GM12878 (cell line): ENCODE results near the gene TP73. TPM values are rescaled to one million over a fixed set of nuclear protein-coding genes. Genes with fewer than 3 reads are reported as not detected.

Source experiments
- ATAC-seq: fragments of 200-7000 bp; cut with Tn5 transposase; 3 replicates; pipeline ENCODE4 v1.9.1; 2020; ENCODE audit warnings: mild to moderate bottlenecking, moderate library complexity
- BruUV-seq: library from RNA; stranded (reverse); fragments of 400-500 nt; replicated peaks from 2 replicates; lab custom pipeline; 2021; lab: Mats Ljungman, UMichigan
- CTCF ChIA-PET: fragments of 300-600 bp; sonication (Branson Sonifier 250); formaldehyde crosslinking; extraction: SDS; loops from one replicate; lab custom pipeline; 2021; ENCODE audit warnings: inconsistent platforms; lab: Yijun Ruan, JAX
- POLR2A ChIA-PET: fragments of 350-600 bp; formaldehyde crosslinking; extraction: SDS; loops from one replicate; lab custom pipeline; 2021; ENCODE audit warnings: inconsistent platforms; lab: Charles Lee
- RAD21 ChIA-PET: fragments of 300-600 bp; sonication (Branson Sonifier 250); formaldehyde crosslinking; loops from one replicate; lab custom pipeline; 2023; ENCODE audit warnings: antibody characterized with exemption; ENCODE audit not compliant: unreplicated experiment; lab: Charles Lee
- SMC1A ChIA-PET: fragments of 300-600 bp; sonication (Branson Sonifier 250); formaldehyde crosslinking; loops from one replicate; lab custom pipeline; 2023; ENCODE audit not compliant: unreplicated experiment, uncharacterized antibody; lab: Charles Lee
- DNase-seq: peaks from one replicate; pipeline ENCODE4 v3.0.0-alpha.2; 2011; ENCODE audit warnings: low read depth, low spot score
- FAIRE-seq: peaks from 3 replicates; lab custom pipeline; 2011; peaks lifted over from hg19 to GRCh38; lab: Jason Lieb, UNC
- H2AFZ ChIP-seq: 2 replicates; pipeline ENCODE4 v1.6.0; 2011; ENCODE audit warnings: low read depth, low read length, control low read depth; ENCODE audit not compliant: control insufficient read depth
- H3K27ac ChIP-seq: 2 replicates; pipeline ENCODE4 v1.5.1; 2011; ENCODE audit warnings: control low read depth; ENCODE audit not compliant: control insufficient read depth, insufficient read depth
- H3K27me3 ChIP-seq, 2 experiments: replicated peaks in 1 of 2; 2 replicates each; pipeline versions ENCODE4 v1.6.0 to v1.6.1; 2011; ENCODE audit warnings: low read length in 1 of 2; ENCODE audit not compliant: control insufficient read depth in 2 of 2, insufficient read depth in 2 of 2
- H3K36me3 ChIP-seq, 2 experiments: 2 replicates each; pipeline ENCODE4 v1.5.1; 2011; ENCODE audit warnings: low read length in 1 of 2; ENCODE audit not compliant: control insufficient read depth in 2 of 2, insufficient read depth in 2 of 2
- H3K4me1 ChIP-seq: 2 replicates; pipeline ENCODE4 v1.6.1; 2011; ENCODE audit warnings: mild to moderate bottlenecking, low read length, moderate library complexity, mixed read lengths; ENCODE audit not compliant: control insufficient read depth, insufficient read depth
- H3K4me2 ChIP-seq: 2 replicates; pipeline ENCODE4 v1.6.0; 2011; ENCODE audit warnings: control low read depth; ENCODE audit not compliant: control insufficient read depth, insufficient read depth
- H3K4me3 ChIP-seq: fragments of 200-600 bp; sonication (generic); 2 replicates; pipeline ENCODE4 v1.5.1; 2016
- H3K79me2 ChIP-seq: 2 replicates; pipeline ENCODE4 v1.6.0; 2011; ENCODE audit warnings: low read length; ENCODE audit not compliant: control insufficient read depth, insufficient read depth
- H3K9ac ChIP-seq: 2 replicates; pipeline ENCODE4 v1.8.0; 2011; ENCODE audit warnings: low read length, control low read depth, mixed read lengths; ENCODE audit not compliant: control insufficient read depth, insufficient read depth
- H3K9me3 ChIP-seq: replicated peaks from 3 replicates; pipeline ENCODE4 v1.5.1; 2011; ENCODE audit warnings: mild to moderate bottlenecking, low read length; ENCODE audit not compliant: control insufficient read depth, insufficient read depth
- H4K20me1 ChIP-seq: 2 replicates; pipeline ENCODE4 v1.6.0; 2011; ENCODE audit not compliant: control insufficient read depth, insufficient read depth
- BCL11A ChIP-seq: IDR thresholded peaks from 2 replicates; pipeline ENCODE4 v1.6.1; 2011; ENCODE audit warnings: low read depth, low read length
- BHLHE40 ChIP-seq, 2 experiments: fragments of 450-650 bp in 1 of 2; IDR thresholded peaks; 2 replicates each; pipeline ENCODE4 v1.6.1; 2011 to 2017; ENCODE audit warnings: low read depth in 2 of 2, borderline replicate concordance in 1 of 2, improper control_type of control experiment in 1 of 2, low read length in 1 of 2, mild to moderate bottlenecking in 1 of 2
- CHD2 ChIP-seq: IDR thresholded peaks from 2 replicates; pipeline ENCODE4 v1.6.1; 2011; ENCODE audit warnings: low read depth, low read length, improper control_type of control experiment, borderline replicate concordance
- CHD4 ChIP-seq: fragments of 200-600 bp; sonication (generic); IDR thresholded peaks from 2 replicates; pipeline ENCODE4 v1.6.1; 2016; ENCODE audit warnings: mild to moderate bottlenecking
- CREM ChIP-seq: IDR thresholded peaks from 2 replicates; pipeline ENCODE4 v1.6.1; 2014; ENCODE audit warnings: antibody characterized with exemption, low read depth
- HDAC2 ChIP-seq: fragments of 200-600 bp; sonication (generic); IDR thresholded peaks from 2 replicates; pipeline ENCODE4 v1.6.1; 2017
- LARP7 ChIP-seq: fragments of 450-650 bp; IDR thresholded peaks from 2 replicates; pipeline ENCODE4 v1.6.1; 2017; ENCODE audit warnings: mild to moderate bottlenecking
- MTA2 ChIP-seq: fragments of 450-650 bp; IDR thresholded peaks from 2 replicates; pipeline ENCODE4 v1.6.1; 2016; ENCODE audit warnings: low read depth, mild to moderate bottlenecking, moderate library complexity
- PAX5 ChIP-seq: IDR thresholded peaks from 2 replicates; pipeline ENCODE4 v1.6.1; 2011; ENCODE audit warnings: low read depth, low read length, borderline replicate concordance
- PAX8 ChIP-seq: fragments of 450-650 bp; IDR thresholded peaks from 2 replicates; pipeline ENCODE4 v1.6.1; 2017; ENCODE audit warnings: mild to moderate bottlenecking, moderate library complexity
- POLR2AphosphoS5 ChIP-seq: IDR thresholded peaks from 2 replicates; pipeline ENCODE4 v1.6.1; 2011; ENCODE audit warnings: mild to moderate bottlenecking, low read length, inconsistent platforms
- RB1 ChIP-seq: fragments of 450-650 bp; formaldehyde crosslinking; IDR thresholded peaks from 2 replicates; pipeline ENCODE4 v1.6.1; 2017; ENCODE audit warnings: mild to moderate bottlenecking, borderline replicate concordance
- REST ChIP-seq: IDR thresholded peaks from 2 replicates; pipeline ENCODE4 v1.6.1; 2012; ENCODE audit warnings: mild to moderate bottlenecking, low read depth, low read length
- SIN3A ChIP-seq: IDR thresholded peaks from 2 replicates; pipeline ENCODE4 v1.6.1; 2012; ENCODE audit warnings: low read depth, low read length, improper control_type of control experiment
- SPI1 ChIP-seq: IDR thresholded peaks from 2 replicates; pipeline ENCODE4 v1.6.1; 2011; ENCODE audit warnings: low read depth, mild to moderate bottlenecking, low read length, moderate library complexity, borderline replicate concordance; ENCODE audit not compliant: insufficient read depth
- SREBF2 ChIP-seq: IDR thresholded peaks from 2 replicates; pipeline ENCODE4 v1.6.1; 2012; ENCODE audit warnings: mild to moderate bottlenecking, low read length
- SRF ChIP-seq, 2 experiments: IDR thresholded peaks; 2 replicates each; pipeline ENCODE4 v1.6.1; 2011; ENCODE audit warnings: low read depth in 2 of 2, low read length in 2 of 2, mild to moderate bottlenecking in 1 of 2, moderate library complexity in 1 of 2
- TAF1 ChIP-seq: IDR thresholded peaks from 2 replicates; pipeline ENCODE4 v1.6.1; 2011; ENCODE audit warnings: mild to moderate bottlenecking, low read depth, low read length, borderline replicate concordance
- ZBTB4 ChIP-seq: fragments of 450-650 bp; formaldehyde crosslinking; IDR thresholded peaks from 2 replicates; pipeline ENCODE4 v1.4.0; 2022; ENCODE audit warnings: mild to moderate bottlenecking, moderate library complexity
- WGBS: methylation state at CpG from one replicate; pipeline ENCODE4 v1.1.6; 2016; ENCODE audit warnings: low lambda C conversion rate; ENCODE audit not compliant: insufficient replicate concordance, insufficient coverage; ENCODE audit errors: missing lambda C conversion rate; 5-methylcytosine and 5-hydroxymethylcytosine counted together
- in situ Hi-C: fragments of 300-500 bp; cut with MboI; formaldehyde crosslinking; loops from 9 replicates; pipeline ENCODE4 v1.14.3; 2018; ENCODE audit warnings: mixed read lengths
- intact Hi-C: fragments of 100-400 bp; cut with micrococcal nuclease; formaldehyde crosslinking; loops from one replicate; pipeline ENCODE4 v1.14.2; 2022; ENCODE audit not compliant: unreplicated experiment
- polyA plus RNA-seq, 11 experiments: library from polyadenylated mRNA; depleted of rRNA in 4 of 11; unstranded in 6 of 11; stranded (reverse) in 5 of 11; fragments of >200 nt; fragmentation: Nextera tagmentation in 4 of 11; fragmentation: Illumina TruSeq in 1 of 11; extraction: Ambion mirVana in 4 of 11; extraction: Trizol in 1 of 11; gene quantifications; 1 replicate in 1 of 11; 2 replicates in 10 of 11; pipeline versions ENCODE4 v1.2.1 to v1.2.3, GENCODE V29; 2011 to 2016; ENCODE audit warnings: inconsistent platforms in 2 of 11, missing spikeins in 2 of 11, low read depth in 1 of 11
- total RNA-seq, 4 experiments: library from RNA; depleted of rRNA in 3 of 4; stranded (reverse); fragments of >200 nt in 3 of 4; fragmentation: Illumina TruSeq in 1 of 4; extraction: Trizol in 1 of 4; gene quantifications; 2 replicates each; pipeline versions ENCODE4 v1.2.1 to v1.2.3, GENCODE V29; 2013 to 2021

TP73 gene
- total and polyA plus RNA-seq, 10 of the 15 experiments (the other 5 are each of a cell fraction or from before 2014, with no cell fraction given), result 0.08 to 54.2 (median 14.9) TPM

- BruUV-seq, result no TSS peak
- H3K4me1 ChIP-seq, result no peaks in the 10 kb centered on the region
- no peak overlapping the region for H3K4me3 ChIP-seq
- ChIA-PET SMC1A (no interaction called here), POLR2A (no interaction called here), RAD21 (no interaction called here), CTCF (interaction anchor here (1.5 kb wide), 1 partner anchor 11 kb away, joined by 5 read pairs; no protein-coding TSS in a partner anchor)
- no peak for DNase-seq
- H3K4me2 ChIP-seq, result no peak overlapping the region
- H3K9ac ChIP-seq, result no peak overlapping the region
- in situ Hi-C loops, result no loop called here
- H3K79me2 ChIP-seq, result no peaks in the 10 kb centered on the region
- H2AFZ ChIP-seq, result no peak overlapping the region
- intact Hi-C loops, result no loop called here
- no peak overlapping the region for H3K27ac ChIP-seq
- TF ChIP-seq HDAC2, result no peak
- no peak for TF ChIP-seq SIN3A
- no peak for TF ChIP-seq POLR2AphosphoS5
- TF ChIP-seq SPI1, result no peak
- no peak for TF ChIP-seq SREBF2
- no peak for TF ChIP-seq MTA2
- no peak for TF ChIP-seq PAX5
- no peak for TF ChIP-seq REST
- TF ChIP-seq BHLHE40 (IDR thresholded peaks at IDR 0.05; ENCODE audit: borderline replicate concordance in 1 of 2, low read depth in 2 of 2, low read length in 1 of 2), result no peak
- no peak for TF ChIP-seq CHD4
- no peak for TF ChIP-seq BCL11A
- no peak for TF ChIP-seq PAX8
- no peak for TF ChIP-seq RB1
- no peak for TF ChIP-seq CREM
- no peak for TF ChIP-seq CHD2
- no peak for TF ChIP-seq ZBTB4 (CRISPR knock-in tag)
- no peak for TF ChIP-seq TAF1
- no peak for TF ChIP-seq LARP7
- no peak for TF ChIP-seq SRF (IDR thresholded peaks at IDR 0.05; ENCODE audit: low read depth in 2 of 2, low read length in 2 of 2)
- TF ChIP-seq, all 136 proteins: peak for 0
- H3K36me3 ChIP-seq, result peaks cover 0 to 23% of the 10 kb centered on the region in 2 experiments; a peak in 3 of 4 replicates
- ATAC-seq, result no peak
- 93% methylated on average over 11 of the region's 12 CpGs for WGBS
- no peak for FAIRE-seq
- H3K9me3 ChIP-seq, result no peaks in the 10 kb centered on the region
- H4K20me1 ChIP-seq, result no peaks in the 10 kb centered on the region
- H3K27me3 ChIP-seq, result no peaks in the 10 kb centered on the region
Measured at GRCh38 chr1:3735027-3735681, 82.8 kb downstream of the TP73 start.
